ENCODE measurements around the gene USP37.

DNA sequence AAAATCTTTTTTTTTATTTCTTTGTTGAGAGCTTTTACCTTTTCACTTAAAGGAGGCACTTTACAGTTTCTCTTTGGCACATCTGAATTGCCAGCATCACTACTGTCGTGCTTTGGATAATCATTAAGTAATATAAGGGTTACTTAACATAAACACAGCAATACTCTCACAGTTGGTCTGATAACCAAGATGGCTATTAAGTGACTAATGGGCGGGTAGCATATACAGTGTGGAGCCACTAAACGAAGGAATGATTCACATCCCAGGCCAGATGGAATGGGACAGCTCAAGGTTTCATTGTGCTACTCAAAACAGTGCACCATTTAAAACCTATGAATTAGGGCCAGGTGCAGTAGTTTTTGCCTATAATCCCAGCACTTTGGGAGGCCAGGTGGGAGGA is 28.1 kb downstream of the USP37 start:
- TF ChIP-seq, protein P1, sequence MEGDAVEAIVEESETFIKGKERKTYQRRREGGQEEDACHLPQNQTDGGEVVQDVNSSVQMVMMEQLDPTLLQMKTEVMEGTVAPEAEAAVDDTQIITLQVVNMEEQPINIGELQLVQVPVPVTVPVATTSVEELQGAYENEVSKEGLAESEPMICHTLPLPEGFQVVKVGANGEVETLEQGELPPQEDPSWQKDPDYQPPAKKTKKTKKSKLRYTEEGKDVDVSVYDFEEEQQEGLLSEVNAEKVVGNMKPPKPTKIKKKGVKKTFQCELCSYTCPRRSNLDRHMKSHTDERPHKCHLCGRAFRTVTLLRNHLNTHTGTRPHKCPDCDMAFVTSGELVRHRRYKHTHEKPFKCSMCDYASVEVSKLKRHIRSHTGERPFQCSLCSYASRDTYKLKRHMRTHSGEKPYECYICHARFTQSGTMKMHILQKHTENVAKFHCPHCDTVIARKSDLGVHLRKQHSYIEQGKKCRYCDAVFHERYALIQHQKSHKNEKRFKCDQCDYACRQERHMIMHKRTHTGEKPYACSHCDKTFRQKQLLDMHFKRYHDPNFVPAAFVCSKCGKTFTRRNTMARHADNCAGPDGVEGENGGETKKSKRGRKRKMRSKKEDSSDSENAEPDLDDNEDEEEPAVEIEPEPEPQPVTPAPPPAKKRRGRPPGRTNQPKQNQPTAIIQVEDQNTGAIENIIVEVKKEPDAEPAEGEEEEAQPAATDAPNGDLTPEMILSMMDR (IDR thresholded peaks at IDR 0.05; ENCODE audit: insufficient read depth, low read length, poor library complexity, severe bottlenecking): no peak
- TF ChIP-seq EZH2phosphoT487 (conservative IDR thresholded peaks at IDR 0.05; ENCODE audit: low read length): no peak
